Bronchial epithelial cell (primary cell): ENCODE results near the gene MOSMO. TPM values are rescaled to one million over a fixed set of nuclear protein-coding genes. Genes with fewer than 3 reads are reported as not detected.

Experiments used
- DNase-seq: peaks from one replicate; pipeline ENCODE4 v3.0.0-alpha.2; 2010; ENCODE audit warnings: low read depth
- FAIRE-seq: peaks from 2 replicates; lab custom pipeline; 2011; peaks lifted over from hg19 to GRCh38; lab: Jason Lieb, UNC
- H3K27me3 ChIP-seq: 2 replicates; pipeline ENCODE4 v1.5.1; 2011; ENCODE audit warnings: low read length; ENCODE audit not compliant: control insufficient read depth, insufficient read depth
- H3K36me3 ChIP-seq: 2 replicates; pipeline ENCODE4 v1.5.1; 2011; ENCODE audit warnings: low read length; ENCODE audit not compliant: control insufficient read depth, insufficient read depth
- H3K4me3 ChIP-seq: 2 replicates; pipeline ENCODE4 v1.5.1; 2011; ENCODE audit warnings: mild to moderate bottlenecking, low read depth, low read length, control low read depth
- CTCF ChIP-seq: IDR thresholded peaks from 2 replicates; pipeline ENCODE4 v1.5.1; 2011; ENCODE audit warnings: mild to moderate bottlenecking, moderate library complexity, low read length, control low read depth, inconsistent platforms; ENCODE audit not compliant: insufficient read depth, severe bottlenecking
- total RNA-seq: library from RNA; depleted of rRNA; stranded (reverse); fragments of >200 nt; gene quantifications from 2 replicates; pipeline ENCODE4 v1.2.1, GENCODE V29; 2014

The MOSMO gene
- total RNA-seq, 1 donor from 2014 or later: 17.6 TPM

- FAIRE-seq (no peak), DNase-seq (no peak)
- Histone ChIP-seq H3K27me3 (no peaks in the 10 kb centered on the region), H3K36me3 (no peaks in the 10 kb centered on the region), H3K4me3 (no peak overlapping the region)
- no peak for TF ChIP-seq CTCF
Measured at GRCh38 chr16:22027633-22028032, 19.7 kb downstream of the MOSMO start.

GRCh38 chr16:22029632-22030031, 21.7 kb downstream of the MOSMO start:
- DNase-seq: no peak

GRCh38 chr16:22030087-22030812, 22.3 kb downstream of the MOSMO start:
- FAIRE-seq: no peak

More at GRCh38 chr16:22029632-22030031, 21.7 kb downstream of the MOSMO start:
- Histone ChIP-seq H3K4me3 (no peak overlapping the region), H3K27me3 (no peaks in the 10 kb centered on the region), H3K36me3 (no peaks in the 10 kb centered on the region)
- no peak for FAIRE-seq
- TF ChIP-seq CTCF: no peak

GRCh38 chr16:22031483-22032083, 23.7 kb downstream of the MOSMO start:
- no peaks in the 10 kb centered on the region for H3K36me3 ChIP-seq
- DNase-seq (no peak), FAIRE-seq (no peak)
- no peak for TF ChIP-seq CTCF
- no peaks in the 10 kb centered on the region for H3K27me3 ChIP-seq
- H3K4me3 ChIP-seq: no peak overlapping the region

More at GRCh38 chr16:22030087-22030812, 22.3 kb downstream of the MOSMO start:
- Histone ChIP-seq H3K4me3 (no peak overlapping the region), H3K27me3 (no peaks in the 10 kb centered on the region), H3K36me3 (no peaks in the 10 kb centered on the region)
- no peak for DNase-seq
- no peak for TF ChIP-seq CTCF

DNA sequence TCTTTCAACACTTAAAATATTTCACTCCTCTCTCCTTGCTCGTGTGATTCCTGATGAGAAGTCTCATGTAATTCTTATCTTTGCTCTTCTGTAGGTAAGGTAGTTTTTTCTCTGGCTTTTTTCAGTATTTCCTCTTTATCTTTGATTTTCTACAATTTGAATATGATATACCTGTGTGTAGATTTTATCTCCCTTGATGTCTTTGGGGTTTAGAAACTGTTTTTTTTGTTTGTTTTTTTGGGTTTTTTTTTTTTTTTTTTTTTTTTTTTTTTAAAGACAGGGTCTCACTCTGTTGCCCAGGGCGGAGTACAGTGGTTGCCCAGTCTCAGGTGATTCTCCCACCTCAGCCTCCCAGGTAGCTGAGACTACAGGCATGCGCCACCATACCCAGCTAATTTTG, 26.6 kb downstream of the MOSMO start:
- H3K4me3 ChIP-seq: no peak overlapping the region
- H3K36me3 ChIP-seq: no peaks in the 10 kb centered on the region
- DNase-seq (no peak), FAIRE-seq (no peak)
- no peaks in the 10 kb centered on the region for H3K27me3 ChIP-seq
- TF ChIP-seq CTCF: no peak
